Fibroblast of peridontal ligament (primary cell): ENCODE measurements around the gene CNTNAP1.

Experiments used
- DNase-seq: peaks from one replicate; pipeline ENCODE4 v3.0.0-alpha.2; 2010; ENCODE audit errors: extremely low read depth

The CNTNAP1 gene

GRCh38 chr17:42670789-42671657 lies 11.3 kb upstream of the CNTNAP1 start:
- no peak for DNase-seq

DNA sequence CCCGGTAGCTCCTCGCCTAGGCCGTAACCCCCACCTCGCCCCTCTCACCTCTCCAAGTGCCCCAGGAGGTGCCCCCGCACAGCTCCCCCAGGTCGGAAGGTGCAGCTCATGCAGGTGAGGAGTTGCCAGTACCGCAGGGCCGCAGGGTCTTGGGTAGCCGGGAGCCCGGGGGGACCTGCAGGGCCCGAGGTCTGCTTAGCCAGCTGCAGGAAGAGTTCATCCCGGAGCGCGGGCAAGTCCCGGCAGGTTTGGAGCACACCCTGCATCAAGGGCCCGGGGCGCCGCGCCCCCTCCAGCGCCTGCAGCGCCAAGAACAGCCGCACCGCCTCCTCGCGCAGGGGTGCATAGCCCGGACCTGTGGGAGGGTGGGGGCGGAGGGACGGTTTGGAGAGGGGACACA lies 10.3 kb upstream of the CNTNAP1 start:
- DNase-seq, result no peak

GRCh38 chr17:42673266-42673884 lies 9.0 kb upstream of the CNTNAP1 start:
- no peak for DNase-seq

DNA sequence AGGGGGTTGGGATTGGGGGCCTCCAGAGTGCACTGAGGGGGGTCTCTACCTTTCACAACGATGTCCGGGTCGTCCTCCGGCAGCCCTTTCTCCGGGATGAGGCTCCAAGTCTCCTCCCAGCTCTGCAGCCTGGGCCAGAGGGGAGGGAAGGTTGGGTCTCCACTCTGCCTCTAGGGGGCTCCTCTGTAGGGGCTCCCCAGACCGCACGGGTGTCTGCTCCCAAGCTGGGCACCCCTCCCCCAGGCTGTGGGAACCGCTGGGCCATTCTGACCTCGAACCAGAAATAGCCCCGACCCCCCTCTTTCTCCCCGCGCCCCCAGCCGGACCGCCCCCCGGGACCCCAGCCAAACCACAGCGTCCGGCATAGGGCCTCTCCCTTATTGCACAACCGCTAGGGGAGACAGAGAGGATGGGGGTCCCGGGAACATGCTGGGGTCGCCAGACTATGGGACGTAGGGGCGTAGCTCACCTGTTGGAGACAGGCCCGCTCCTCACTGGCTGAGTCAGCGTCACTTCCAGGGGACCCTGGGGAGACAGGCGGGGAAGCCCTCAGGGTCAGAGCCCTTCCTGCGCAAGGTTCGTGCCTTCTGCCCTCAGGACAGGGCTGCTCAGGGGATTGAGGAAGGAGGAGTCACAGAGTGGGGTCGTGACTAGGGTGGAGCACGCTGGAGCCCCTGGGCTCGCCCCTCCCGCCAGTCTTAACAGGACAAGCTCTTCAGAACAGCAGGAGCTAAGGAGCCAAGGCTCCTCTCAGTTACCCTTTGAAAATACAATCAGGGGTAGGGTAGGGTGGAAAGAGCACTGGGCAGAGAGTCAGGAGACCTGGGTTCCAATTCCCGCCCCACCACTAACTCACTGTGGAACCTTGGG lies 8.2 kb upstream of the CNTNAP1 start:
- DNase-seq, result no peak

DNA sequence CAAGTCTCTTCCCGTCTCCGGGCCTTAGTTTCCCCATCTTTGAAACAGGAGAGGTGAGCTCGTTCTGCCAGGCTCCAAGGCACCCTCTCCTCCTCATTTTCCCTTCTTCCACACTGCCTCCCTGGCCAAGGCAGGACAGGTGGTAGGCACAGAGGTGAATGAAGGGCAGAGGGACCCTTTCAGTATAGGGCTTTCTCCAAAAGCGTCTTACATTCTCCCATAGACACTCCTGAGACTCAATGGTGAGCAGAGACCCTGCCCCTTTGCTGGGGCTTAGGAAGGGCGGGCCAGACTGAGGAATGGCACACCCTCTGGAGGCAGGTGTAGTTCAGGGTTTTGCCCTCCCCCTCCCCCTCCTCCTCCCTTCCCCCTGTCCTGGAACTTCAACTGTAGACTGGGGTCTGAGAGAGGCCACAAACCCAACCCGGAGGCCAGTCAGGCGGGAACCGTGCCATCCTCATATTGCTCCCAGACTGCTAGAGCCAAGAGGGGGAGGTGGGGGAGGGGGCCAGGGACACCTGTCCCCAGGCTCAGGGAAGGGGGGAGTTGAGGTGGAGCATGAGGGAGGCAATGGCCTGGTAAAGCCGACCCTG lies 7.5 kb upstream of the CNTNAP1 start:
- no peak for DNase-seq

GRCh38 chr17:42675348-42675964 lies 6.9 kb upstream of the CNTNAP1 start:
- DNase-seq, result no peak

- DNase-seq, result no peak
Observed at GRCh38 chr17:42675965-42676423, 6.3 kb upstream of the CNTNAP1 start.

DNA sequence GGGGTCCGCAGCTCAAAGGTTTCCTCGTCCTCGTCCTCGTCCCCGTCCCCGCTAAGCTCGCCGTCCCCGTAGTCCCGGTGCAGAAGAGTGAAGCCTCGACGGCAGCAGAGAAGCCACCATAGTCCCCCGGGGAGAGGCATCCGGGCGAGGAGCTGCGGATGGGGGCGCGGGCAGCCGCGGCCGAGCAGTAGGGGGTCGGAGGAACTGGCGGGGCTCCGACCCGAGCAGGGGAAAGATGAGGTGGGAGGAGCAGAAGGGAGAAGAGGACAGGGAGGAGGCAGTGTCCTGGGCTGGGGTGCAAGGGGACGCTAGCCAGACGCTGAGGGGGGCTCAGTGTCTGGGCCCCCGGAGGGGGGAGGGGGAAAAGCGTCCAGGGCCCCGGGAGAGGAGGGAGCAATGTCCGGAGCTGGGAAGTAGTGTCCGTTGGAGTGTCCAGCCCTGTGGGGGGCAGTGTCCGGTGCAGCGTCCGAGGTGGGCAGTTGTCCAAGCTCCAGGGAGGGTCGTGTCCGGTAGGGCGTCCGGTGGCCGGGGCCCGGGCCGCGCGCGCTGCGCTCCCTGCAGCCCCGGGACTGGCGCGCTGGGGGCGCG lies 5.8 kb upstream of the CNTNAP1 start, which contains the start of gene PLEKHH3:
TSS of gene PLEKHH3 (minus strand) at position 571 of the 588 bp plus-strand sequence. CDS start at position 140, 431 bp downstream.
- DNase-seq, result no peak

DNA sequence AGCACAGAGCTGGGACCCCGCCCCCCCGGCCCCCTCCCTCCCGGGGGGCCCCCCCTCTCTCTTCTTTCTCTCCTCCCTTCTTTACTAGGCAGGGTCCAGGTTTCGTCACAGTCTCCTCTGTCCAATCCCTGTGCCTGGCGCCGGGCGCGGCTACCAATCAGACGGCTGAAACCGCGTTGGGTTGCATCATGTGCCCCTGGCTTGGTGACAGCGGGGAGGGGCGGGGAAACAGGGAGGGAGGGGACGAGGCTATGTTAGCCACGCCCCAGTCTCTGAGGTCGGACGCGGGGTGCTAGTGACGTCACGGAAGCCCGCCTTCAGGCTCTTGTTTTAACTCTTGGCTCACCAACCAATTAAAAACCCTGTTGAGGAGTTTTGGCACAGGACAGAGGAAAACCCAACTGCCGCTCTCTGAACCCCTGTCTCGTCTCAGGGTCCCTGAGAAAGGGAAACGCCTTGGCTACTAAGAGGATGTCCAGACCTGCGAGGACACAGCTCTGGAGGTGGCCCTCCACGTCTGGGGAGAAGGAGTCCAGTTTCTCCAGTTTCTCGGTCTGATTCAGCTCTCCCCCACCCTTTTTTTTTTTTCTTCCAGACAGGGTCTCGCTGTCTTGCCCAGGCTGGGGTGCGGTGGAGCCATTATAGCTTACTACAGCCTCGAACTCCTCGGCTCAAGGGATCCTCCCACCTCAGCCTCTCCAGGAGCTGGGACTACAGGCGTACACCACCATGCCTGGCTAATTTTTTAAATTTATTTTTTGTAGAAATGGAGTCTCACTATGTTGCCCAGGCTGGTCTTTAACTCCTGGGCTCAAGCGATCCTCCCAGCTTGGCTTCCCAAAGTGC lies 5.1 kb upstream of the CNTNAP1 start:
- peak; percentile 99 for DNase-seq

DNA sequence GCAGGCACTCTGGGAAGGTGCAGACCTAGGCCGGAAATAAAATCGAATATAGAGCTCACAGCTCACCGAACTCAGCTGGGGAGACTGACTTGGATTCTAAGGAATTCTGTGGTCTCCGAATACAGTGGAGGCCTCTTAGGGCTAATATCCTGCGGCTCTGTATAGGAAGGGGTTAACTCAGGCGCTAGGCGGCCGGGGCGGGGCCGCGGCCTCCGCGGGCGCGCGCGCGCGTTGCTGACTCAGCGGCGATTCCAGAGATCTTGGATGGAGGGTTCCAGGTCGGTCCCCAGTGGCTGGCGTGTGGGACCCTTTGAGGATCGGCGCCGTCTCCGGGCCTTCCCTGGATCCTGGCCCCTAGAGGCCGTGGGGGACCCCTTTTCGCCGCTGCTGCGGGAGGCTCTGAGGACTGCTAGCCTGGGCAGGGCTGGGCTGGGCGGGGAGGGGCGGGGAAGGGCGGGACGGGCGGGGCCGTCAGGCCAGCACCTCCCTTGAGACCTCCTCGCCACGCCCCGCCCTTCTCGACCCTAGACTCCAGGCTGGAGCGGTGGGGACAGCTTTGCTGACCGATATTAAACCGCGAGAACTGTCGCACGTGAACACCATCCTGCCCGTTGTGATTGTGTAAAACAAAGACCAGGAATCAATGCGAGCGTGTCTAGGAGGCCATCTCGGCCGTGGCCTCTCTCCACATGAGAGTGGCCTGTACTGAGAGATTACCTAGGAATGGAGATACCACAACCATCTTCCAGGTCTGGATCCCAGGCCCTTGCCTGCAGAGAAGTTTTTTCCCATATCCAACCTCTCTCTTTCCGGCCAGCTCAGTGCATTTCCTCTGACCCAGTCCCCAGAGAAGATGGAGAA lies 4.2 kb upstream of the CNTNAP1 start:
- DNase-seq, result peak; percentile 77

DNA sequence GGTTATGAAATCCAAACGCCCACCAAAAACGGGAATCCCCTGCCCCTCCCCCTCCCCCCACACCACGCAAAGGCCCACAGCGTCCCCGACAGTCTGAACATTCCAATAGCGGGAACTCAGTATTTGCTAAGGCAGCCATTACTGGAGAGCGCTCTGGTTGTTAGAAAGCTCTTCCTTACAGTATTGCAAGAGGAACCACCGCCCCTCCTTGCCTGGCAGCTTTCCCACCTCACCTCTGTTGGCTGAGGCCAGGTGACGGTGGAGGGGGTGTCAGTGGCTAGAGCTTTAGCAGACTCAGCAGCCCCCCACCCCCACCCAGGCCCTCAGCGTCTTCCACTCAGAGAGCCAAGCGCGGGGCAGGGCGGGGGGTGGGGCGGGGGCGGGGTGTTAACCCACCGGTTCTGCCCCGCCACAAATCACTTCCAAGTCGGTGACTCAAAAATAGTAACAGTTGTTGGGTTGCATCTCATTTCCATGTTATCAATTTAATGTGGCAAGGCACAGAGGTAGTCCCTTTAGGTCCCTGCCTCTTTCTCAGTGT lies 3.3 kb upstream of the CNTNAP1 start:
- DNase-seq, result no peak

GRCh38 chr17:42679492-42680330 lies 2.6 kb upstream of the CNTNAP1 start:
- DNase-seq, result peak; percentile 63

DNA sequence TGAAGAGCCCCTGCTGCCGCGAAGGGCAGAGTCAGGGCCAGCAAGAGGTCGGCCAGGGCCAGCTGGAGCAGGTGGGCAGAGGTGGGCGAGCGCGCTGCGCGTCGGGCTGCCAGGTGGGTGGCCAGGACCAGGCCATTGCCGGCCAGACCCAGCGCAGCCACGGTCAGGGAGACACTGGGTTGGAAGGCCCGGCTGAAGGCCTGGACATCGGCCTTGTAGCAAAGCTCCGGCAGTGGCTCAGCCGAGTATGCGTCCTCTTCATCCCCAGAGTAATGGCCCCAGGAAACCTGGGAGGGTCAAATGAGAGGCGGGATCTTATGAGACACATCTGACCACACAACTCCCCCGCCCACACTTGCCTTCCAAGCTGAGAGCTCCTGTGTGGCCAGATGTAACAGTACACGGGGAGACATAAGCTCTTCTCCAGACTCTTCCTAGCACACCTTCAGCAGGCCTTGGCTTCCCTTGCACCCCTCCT lies 2.0 kb upstream of the CNTNAP1 start:
- DNase-seq, result no peak

DNA sequence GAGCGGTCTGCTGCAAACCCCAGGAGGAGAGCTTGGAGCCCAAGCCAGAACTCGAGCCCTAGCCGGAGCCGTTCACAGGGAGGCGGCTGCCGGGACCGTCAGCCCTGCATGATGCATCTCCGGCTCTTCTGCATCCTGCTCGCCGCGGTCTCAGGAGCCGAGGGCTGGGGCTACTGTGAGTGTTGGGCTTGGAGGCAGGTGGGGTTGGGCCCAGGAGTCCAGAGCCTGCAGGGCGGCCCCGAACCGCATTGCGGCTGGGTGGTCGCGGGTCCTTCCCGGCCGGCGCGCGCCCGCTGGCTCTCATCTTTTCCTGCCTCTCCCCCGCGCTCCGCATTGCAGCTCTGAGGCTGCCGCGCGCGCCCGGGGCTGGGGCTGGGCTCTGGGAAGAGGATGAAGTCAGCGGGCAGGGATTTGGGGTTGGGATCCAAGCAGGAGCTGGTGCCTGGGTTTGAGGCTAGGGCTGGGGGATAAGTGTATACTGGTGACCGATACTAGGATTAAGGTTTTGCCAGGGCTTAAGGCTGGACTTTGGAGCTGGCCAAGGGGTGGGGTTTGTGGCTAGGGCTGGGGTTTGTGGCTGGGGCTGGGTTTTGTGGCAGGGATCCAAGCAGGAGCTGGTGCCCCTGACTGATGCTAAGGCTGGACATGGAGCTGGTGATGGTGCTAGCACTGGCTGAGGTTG lies 532 bp downstream of the CNTNAP1 start:
- peak; percentile 64 for DNase-seq

DNA sequence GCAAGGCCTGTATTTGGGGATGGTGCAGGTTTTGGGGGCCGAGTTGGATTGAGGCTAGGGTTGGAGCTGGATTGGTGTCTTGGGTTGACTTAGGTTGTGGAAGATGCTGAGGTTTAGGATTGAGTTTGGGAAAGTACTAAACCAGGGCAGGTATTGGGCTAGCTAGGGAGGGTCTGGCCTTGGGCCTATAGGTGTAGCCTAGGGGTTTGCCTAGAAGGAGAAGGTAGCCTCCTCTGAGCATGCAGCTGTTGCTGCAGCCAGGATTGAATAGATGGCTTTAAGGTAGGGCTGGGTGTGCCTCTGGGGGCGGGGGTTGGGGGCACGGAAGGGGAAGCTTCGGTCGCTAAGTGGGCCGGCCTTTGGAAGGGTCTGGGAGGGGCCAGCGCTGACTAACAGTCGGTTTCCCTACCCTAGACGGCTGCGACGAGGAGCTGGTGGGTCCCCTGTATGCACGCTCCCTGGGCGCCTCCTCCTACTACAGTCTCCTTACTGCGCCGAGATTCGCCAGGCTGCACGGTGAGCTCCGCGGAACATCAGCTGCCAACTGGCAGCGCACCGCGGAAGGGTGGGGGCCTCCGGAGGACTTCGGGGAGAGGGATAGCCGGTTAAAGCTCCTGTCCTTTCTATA lies 1.2 kb downstream of the CNTNAP1 start:
- DNase-seq, result no peak

- DNase-seq, result no peak
Observed at GRCh38 chr17:42684929-42685556, 2.7 kb downstream of the CNTNAP1 start.
